ACC112 (cell line): ENCODE measurements around the gene WDR1.

Experiments used
- H2AFZ ChIP-seq: fragments of 200-600 bp; sonication (generic); one replicate; pipeline ENCODE4 v1.6.0; 2017; ENCODE audit warnings: antibody characterized with exemption, low read length; ENCODE audit not compliant: unreplicated experiment
- H3K27ac ChIP-seq: fragments of 200-600 bp; sonication (generic); 2 replicates; pipeline ENCODE4 v1.5.1; 2014; ENCODE audit warnings: low read depth, mild to moderate bottlenecking, antibody characterized with exemption, low read length, moderate library complexity
- H3K27me3 ChIP-seq: fragments of 200-600 bp; sonication (generic); 2 replicates; pipeline ENCODE4 v1.6.1; 2014; ENCODE audit warnings: mild to moderate bottlenecking, antibody characterized with exemption, low read length, moderate library complexity, mixed read lengths; ENCODE audit not compliant: insufficient read depth
- H3K36me3 ChIP-seq: fragments of 200-600 bp; sonication (generic); 2 replicates; pipeline ENCODE4 v1.6.1; 2016; ENCODE audit warnings: mild to moderate bottlenecking, antibody characterized with exemption, low read length, moderate library complexity, mixed read lengths; ENCODE audit not compliant: insufficient read depth
- H3K4me1 ChIP-seq: fragments of 200-600 bp; sonication (generic); one replicate; pipeline ENCODE4 v1.6.1; 2016; ENCODE audit warnings: low read length, mixed read lengths; ENCODE audit not compliant: insufficient read depth, unreplicated experiment, control insufficient read depth
- H3K4me3 ChIP-seq: fragments of 200-600 bp; sonication (generic); 2 replicates; pipeline ENCODE4 v1.5.1; 2014; ENCODE audit warnings: mild to moderate bottlenecking, low read depth, low read length
- H3K79me2 ChIP-seq: fragments of 200-600 bp; sonication (generic); one replicate; pipeline ENCODE4 v1.6.0; 2016; ENCODE audit warnings: low read length; ENCODE audit not compliant: control insufficient read depth, unreplicated experiment, insufficient read depth

The WDR1 gene

DNA sequence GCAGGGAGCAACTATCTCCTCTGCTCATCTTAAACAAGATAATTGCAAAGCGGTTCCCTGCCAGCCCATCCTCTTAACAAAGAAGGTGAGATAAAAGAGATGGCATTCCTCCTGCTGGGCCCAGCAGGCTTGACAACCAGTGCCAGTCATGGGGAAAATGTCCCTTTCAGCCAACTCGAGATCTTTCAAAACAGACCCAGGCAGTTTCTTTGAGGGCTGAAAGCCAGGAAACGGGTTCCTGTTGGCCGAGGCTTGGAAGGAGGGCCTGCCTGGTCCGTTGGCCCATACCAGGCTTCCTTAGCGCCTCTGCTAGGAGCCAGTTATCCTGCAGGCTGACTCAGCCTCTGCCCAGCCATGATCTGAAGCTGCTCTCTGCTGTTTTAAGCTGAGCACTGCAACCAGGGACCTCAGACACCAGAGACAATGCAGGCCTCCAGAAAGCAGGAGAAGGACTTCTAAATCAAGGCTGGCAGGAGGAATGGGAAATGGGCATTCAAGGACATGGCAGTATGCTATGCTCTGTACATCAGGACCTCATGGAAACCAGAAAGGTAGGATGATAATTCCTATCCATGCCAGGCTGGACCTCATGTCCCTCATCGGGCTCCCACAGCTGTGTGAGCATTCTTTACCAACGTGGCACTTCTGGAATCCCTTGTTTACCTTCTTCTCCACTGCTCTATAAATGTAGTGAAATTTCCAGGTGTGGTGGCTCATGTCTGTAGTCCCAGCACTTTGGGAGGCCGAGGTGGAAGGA is 52.9 kb downstream of the WDR1 start:
- Histone ChIP-seq H3K79me2 (no peaks in the 10 kb centered on the region), H2AFZ (no peak overlapping the region), H3K36me3 (no peaks in the 10 kb centered on the region), H3K4me3 (no peak overlapping the region), H3K27me3 (no peaks in the 10 kb centered on the region), H3K27ac (no peak overlapping the region), H3K4me1 (peaks cover 13% of the 10 kb centered on the region)

- Histone ChIP-seq H3K4me3 (no peak overlapping the region), H2AFZ (no peak overlapping the region), H3K27me3 (no peaks in the 10 kb centered on the region), H3K36me3 (no peaks in the 10 kb centered on the region), H3K79me2 (no peaks in the 10 kb centered on the region), H3K27ac (no peak overlapping the region), H3K4me1 (peaks cover 13% of the 10 kb centered on the region)
Measured at GRCh38 chr4:10061650-10062415, 54.8 kb downstream of the WDR1 start.

DNA sequence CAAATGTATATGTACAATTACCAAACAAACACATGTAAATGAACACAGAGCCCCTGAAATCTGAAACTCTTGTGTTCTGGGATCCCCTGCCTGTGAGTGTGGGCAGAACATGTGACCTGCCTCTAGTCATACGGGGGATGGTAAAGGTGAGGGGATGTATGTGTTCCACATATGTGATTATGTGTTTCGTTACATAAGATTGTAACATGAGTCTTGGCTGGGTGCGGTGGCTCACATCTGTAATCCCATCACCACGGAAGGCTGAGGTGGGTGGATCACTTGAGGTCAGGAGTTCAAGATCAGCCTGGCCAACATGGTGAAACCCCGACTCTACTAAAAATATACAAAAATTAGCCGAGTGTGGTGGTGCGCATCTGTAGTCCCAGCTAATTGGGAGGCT is 58.2 kb downstream of the WDR1 start:
- H3K27me3 ChIP-seq: peaks cover 7% of the 10 kb centered on the region; the same call in 1 of the 2 replicates
- H3K36me3 ChIP-seq: no peaks in the 10 kb centered on the region
- no peak overlapping the region for H3K27ac ChIP-seq
- no peak overlapping the region for H2AFZ ChIP-seq
- no peak overlapping the region for H3K4me3 ChIP-seq
- H3K4me1 ChIP-seq: peaks cover 10% of the 10 kb centered on the region
- H3K79me2 ChIP-seq: no peaks in the 10 kb centered on the region

- Histone ChIP-seq H3K4me1 (peaks cover 7% of the 10 kb centered on the region), H3K4me3 (no peak overlapping the region), H3K27ac (no peak overlapping the region), H3K79me2 (no peaks in the 10 kb centered on the region), H2AFZ (no peak overlapping the region), H3K27me3 (peaks cover 10% of the 10 kb centered on the region; the same call in 1 of the 2 replicates), H3K36me3 (no peaks in the 10 kb centered on the region)
Measured at GRCh38 chr4:10057023-10057395, 59.6 kb downstream of the WDR1 start.

DNA sequence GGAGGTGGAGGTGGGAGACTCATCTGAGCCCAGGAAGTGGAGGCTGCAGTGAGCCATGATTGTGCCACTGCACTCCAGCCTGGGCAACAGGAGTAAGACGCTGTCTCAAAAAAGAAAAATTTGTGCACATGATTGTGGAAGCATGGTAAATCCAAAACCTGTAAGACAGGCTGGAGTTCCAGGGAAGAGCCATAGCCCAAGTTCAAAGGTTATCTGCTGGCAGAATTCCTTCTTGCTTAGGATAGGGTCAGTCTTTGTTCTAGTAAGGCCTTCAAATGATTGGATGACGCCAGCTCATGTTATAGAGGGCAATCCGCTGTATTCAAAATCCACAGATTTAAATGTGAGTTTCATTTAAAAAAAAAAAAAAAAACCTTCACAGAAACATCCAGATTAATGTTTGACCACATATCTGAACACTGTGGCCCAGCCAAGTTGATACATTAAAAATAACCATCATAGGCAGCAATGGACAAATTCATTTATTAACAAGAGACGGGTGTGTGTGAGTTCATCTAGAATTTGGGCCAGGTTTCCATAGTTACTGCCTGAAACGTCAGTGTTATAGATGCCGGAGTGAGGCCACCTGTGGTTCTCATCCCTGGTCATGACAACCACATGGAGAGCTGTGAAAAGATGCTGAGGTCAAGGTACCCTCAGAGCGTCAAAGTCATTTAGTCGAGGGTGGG is 60.1 kb downstream of the WDR1 start:
- no peak overlapping the region for H2AFZ ChIP-seq
- peaks cover 2% of the 10 kb centered on the region for H3K4me1 ChIP-seq
- H3K27me3 ChIP-seq: peaks cover 14% of the 10 kb centered on the region; the same call in 1 of the 2 replicates
- H3K36me3 ChIP-seq: no peaks in the 10 kb centered on the region
- H3K4me3 ChIP-seq: no peak overlapping the region
- no peak overlapping the region for H3K27ac ChIP-seq
- H3K79me2 ChIP-seq: no peaks in the 10 kb centered on the region

GRCh38 chr4:10055871-10056270 is 60.7 kb downstream of the WDR1 start:
- Histone ChIP-seq H3K36me3 (no peaks in the 10 kb centered on the region), H3K4me1 (no peaks in the 10 kb centered on the region), H3K4me3 (no peak overlapping the region), H2AFZ (no peak overlapping the region), H3K27ac (no peak overlapping the region), H3K27me3 (peaks cover 19% of the 10 kb centered on the region), H3K79me2 (no peaks in the 10 kb centered on the region)

DNA sequence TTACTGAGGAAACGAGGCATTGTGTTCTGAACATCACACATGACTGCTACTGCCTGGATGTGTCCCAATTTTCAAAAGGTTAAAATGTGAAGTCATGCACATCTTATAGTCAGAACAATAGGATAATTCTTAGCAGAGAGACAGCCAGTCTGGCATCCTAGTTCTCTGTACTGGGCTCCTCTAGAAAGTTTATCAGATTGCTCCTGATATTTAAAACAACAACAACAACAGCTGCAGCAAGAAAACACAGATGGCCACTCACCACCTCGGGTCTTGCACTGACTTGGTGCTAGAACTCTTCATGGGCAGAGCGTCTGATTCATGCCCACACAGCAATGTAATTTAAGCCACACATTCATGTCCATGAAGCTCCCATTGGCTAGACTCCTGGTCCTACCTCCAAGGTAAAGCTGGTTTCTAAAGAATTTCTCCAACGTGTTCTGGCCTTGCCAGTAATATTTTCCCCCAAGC is 62.0 kb downstream of the WDR1 start:
- H3K79me2 ChIP-seq: no peaks in the 10 kb centered on the region
- H3K27ac ChIP-seq: no peak overlapping the region
- H3K4me1 ChIP-seq: no peaks in the 10 kb centered on the region
- H3K36me3 ChIP-seq: no peaks in the 10 kb centered on the region
- no peak overlapping the region for H2AFZ ChIP-seq
- H3K27me3 ChIP-seq: peaks cover 31% of the 10 kb centered on the region
- no peak overlapping the region for H3K4me3 ChIP-seq

DNA sequence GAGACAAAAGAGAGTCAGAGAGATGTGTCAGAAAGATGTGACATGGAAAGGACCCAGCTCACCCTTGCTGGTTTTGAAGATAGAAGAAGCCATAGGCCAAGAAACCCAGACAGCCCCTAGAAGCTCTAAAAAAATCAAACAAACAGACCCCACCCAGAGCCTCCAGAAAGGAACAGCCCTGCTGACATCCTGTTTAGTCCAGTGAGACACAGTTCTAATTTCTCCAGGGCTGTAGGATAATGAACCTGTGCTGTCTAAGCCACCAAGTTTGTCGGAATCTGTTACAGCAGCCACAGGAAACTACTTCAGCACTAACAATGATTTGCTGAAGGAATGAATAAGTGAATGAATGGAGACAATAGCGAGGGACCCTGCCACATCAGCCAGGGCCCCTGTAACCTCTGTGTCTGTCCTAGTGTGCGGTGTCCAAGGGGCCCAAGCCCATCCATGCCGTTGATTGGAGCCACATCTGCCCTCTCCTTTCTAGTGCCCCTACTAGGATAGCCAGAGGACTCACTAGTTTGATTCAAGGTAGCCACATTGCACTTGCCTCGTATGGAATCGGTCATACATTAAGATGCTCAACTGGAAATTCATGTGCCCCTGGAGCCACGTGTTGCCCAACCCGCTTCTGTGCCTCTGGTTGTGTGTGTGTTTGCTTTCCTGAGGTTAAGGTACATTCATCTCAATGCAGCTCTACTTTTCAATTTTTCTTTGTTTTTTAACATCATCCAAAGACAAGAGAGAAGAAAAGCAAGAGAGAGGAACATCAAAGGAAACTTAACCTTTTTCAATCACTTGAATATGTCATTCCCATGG is 62.8 kb downstream of the WDR1 start:
- H3K79me2 ChIP-seq: no peaks in the 10 kb centered on the region
- H3K36me3 ChIP-seq: no peaks in the 10 kb centered on the region
- no peaks in the 10 kb centered on the region for H3K4me1 ChIP-seq
- H3K27me3 ChIP-seq: peaks cover 36% of the 10 kb centered on the region
- H2AFZ ChIP-seq: no peak overlapping the region
- H3K4me3 ChIP-seq: no peak overlapping the region
- H3K27ac ChIP-seq: no peak overlapping the region

- Histone ChIP-seq H3K36me3 (no peaks in the 10 kb centered on the region), H3K27me3 (peaks cover 36% of the 10 kb centered on the region), H3K4me3 (no peak overlapping the region), H3K4me1 (no peaks in the 10 kb centered on the region), H3K79me2 (no peaks in the 10 kb centered on the region), H2AFZ (no peak overlapping the region), H3K27ac (no peak overlapping the region)
Measured at GRCh38 chr4:10051517-10052135, 65.0 kb downstream of the WDR1 start.

DNA sequence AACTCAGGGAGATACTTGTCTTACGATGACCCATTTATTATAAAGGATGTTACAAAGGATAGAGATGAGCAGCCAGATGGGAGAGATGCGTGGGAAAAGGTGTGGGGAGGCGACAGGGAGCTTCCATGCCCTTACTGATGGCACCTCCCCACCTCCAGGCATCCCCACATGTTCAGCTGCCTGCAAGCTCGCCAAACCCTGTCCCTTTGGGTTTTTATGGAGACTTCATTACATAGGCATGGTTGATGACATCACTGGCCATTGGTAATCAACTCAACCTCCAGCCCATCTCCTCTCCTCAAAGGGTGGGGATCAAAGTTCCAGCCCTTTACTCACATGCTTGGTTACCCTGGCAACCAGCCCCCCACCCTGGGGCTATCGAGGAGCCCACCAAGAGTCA is 65.9 kb downstream of the WDR1 start:
- H3K79me2 ChIP-seq: no peaks in the 10 kb centered on the region
- H3K27me3 ChIP-seq: peaks cover 36% of the 10 kb centered on the region
- no peaks in the 10 kb centered on the region for H3K36me3 ChIP-seq
- no peak overlapping the region for H3K27ac ChIP-seq
- no peaks in the 10 kb centered on the region for H3K4me1 ChIP-seq
- H3K4me3 ChIP-seq: no peak overlapping the region
- no peak overlapping the region for H2AFZ ChIP-seq
